C4-2B (cell line): ENCODE data around the gene NPC1.

Experiments used
- H3K27ac ChIP-seq: fragments of 450-650 bp; 2 replicates; pipeline ENCODE4 v1.5.1; 2017
- ZFX ChIP-seq: fragments of 450-650 bp; IDR thresholded peaks from 2 replicates; pipeline ENCODE4 v1.6.1; 2017
- TF ChIP-seq, protein P1 (sequence below): fragments of 450-650 bp; conservative IDR thresholded peaks from 2 replicates; pipeline ENCODE4 v1.5.1; 2017; ENCODE audit warnings: mild to moderate bottlenecking

NPC1 gene

GRCh38 chr18:23605941-23606340 is 19.6 kb upstream of the NPC1 start:
- H3K27ac ChIP-seq = peak overlapping the region; percentile 2; the same call in 1 of the 2 replicates
- TF ChIP-seq, protein P1, sequence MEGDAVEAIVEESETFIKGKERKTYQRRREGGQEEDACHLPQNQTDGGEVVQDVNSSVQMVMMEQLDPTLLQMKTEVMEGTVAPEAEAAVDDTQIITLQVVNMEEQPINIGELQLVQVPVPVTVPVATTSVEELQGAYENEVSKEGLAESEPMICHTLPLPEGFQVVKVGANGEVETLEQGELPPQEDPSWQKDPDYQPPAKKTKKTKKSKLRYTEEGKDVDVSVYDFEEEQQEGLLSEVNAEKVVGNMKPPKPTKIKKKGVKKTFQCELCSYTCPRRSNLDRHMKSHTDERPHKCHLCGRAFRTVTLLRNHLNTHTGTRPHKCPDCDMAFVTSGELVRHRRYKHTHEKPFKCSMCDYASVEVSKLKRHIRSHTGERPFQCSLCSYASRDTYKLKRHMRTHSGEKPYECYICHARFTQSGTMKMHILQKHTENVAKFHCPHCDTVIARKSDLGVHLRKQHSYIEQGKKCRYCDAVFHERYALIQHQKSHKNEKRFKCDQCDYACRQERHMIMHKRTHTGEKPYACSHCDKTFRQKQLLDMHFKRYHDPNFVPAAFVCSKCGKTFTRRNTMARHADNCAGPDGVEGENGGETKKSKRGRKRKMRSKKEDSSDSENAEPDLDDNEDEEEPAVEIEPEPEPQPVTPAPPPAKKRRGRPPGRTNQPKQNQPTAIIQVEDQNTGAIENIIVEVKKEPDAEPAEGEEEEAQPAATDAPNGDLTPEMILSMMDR = no peak
- no peak for TF ChIP-seq ZFX

DNA sequence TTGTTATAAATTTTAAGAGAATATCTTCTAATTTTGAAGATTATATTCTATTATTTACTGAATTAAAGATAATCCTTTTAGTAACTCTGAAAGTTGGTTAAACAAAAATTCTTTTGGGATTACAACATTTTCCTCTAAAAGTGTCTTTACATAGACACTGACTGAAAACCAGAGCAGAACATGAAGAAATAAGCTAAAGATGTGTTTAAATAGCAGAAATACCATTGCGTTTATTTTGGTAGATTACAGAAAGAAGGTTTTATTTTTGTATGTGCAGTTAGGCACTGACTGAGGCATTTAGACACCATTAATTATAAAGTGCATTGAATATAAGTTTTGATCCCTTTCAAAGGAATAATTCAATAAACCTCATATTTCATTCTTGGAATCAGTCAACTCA is 13.5 kb upstream of the NPC1 start:
- TF ChIP-seq, protein P1 = no peak
- TF ChIP-seq ZFX = no peak
- H3K27ac ChIP-seq = no peak overlapping the region

GRCh38 chr18:23596183-23596582 is 9.9 kb upstream of the NPC1 start:
- TF ChIP-seq, protein P1 = no peak
- no peak for TF ChIP-seq ZFX
- H3K27ac ChIP-seq = no peak overlapping the region

DNA sequence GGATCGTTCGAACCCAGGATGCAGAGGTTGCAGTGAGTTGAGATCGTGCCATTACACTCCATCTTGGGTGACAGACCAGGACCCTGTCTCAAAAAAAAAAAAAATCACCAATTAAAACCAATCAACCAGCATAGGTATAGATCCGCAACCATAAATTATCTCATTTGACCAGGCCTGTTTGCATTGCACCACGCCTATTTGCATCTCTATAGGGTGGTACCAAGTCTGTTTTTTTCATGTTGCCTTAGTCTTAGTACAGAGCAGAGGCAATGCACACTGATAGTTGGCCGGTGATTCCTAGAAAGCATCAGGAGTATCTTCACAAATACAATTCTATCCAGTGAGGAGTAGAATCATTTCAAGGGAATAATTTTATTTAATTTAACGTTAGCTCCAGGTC is 9.3 kb upstream of the NPC1 start:
- no peak overlapping the region for H3K27ac ChIP-seq
- no peak for TF ChIP-seq ZFX
- TF ChIP-seq, protein P1 = no peak

DNA sequence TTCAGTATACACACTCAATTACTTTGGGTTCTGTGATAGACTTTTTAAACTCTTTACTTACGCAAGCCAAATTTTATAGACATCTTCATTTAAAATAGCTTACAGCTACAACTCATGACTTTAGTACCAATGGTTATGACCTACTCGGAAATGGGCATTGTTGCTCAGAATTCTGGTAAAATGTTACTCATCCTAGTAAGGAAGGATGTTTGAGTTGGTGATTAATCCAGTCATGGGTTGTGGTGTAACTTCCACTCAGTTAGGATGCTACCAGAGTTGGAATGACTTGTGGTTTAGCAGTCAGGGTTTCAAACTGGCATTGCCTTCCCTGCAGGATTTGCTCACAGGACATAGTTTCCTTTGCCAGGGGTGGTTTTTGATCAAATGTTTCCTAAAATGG is 7.4 kb upstream of the NPC1 start:
- TF ChIP-seq ZFX = no peak
- TF ChIP-seq, protein P1 = no peak
- H3K27ac ChIP-seq = no peak overlapping the region

- H3K27ac ChIP-seq = no peak overlapping the region
- TF ChIP-seq, protein P1 = no peak
- no peak for TF ChIP-seq ZFX
These were observed 6.6 kb upstream of the NPC1 start for GRCh38 chr18:23592911-23593310.

- no peak overlapping the region for H3K27ac ChIP-seq
- TF ChIP-seq, protein P1 = no peak
- TF ChIP-seq ZFX = no peak
These were observed 4.7 kb upstream of the NPC1 start for GRCh38 chr18:23591011-23591410.
